CD4-positive, alpha-beta T cell treated with Interleukin-1 beta for 1 hour (primary cell): ENCODE measurements around the gene SERINC3.
A peak's percentile ranks its signal among the peaks of the same experiment; 100 is the strongest.
"Not testable (repeated sequence)": the region's sequence is repeated elsewhere in the genome, so short reads cannot be mapped to it uniquely, and the experiment has no call there.

Experiments used
- DNase-seq, 2 donors: peaks; one replicate each; pipeline ENCODE4 v3.0.0-alpha.2; 2020 to 2022

SERINC3 gene

GRCh38 chr20:44489931-44490330 is 31.9 kb downstream of the SERINC3 start:
- no peak for DNase-seq

- no peak for DNase-seq
Observed at GRCh38 chr20:44489223-44489622, 32.6 kb downstream of the SERINC3 start.

- no peak for DNase-seq
Observed at GRCh38 chr20:44488551-44488950, 33.3 kb downstream of the SERINC3 start.

GRCh38 chr20:44485830-44486198 is 36.1 kb downstream of the SERINC3 start:
- no peak for DNase-seq

GRCh38 chr20:44485078-44485829 is 36.6 kb downstream of the SERINC3 start:
- no peak for DNase-seq

GRCh38 chr20:44483112-44483511 is 38.8 kb downstream of the SERINC3 start:
- DNase-seq = no peak

GRCh38 chr20:44481719-44482416 is 40.0 kb downstream of the SERINC3 start:
- DNase-seq = no peak

- no peak for DNase-seq
Observed at GRCh38 chr20:44480097-44480496, 41.8 kb downstream of the SERINC3 start.

GRCh38 chr20:44479643-44480042 is 42.2 kb downstream of the SERINC3 start:
- DNase-seq = no peak

- DNase-seq = no peak
Observed at GRCh38 chr20:44478206-44478605, 43.7 kb downstream of the SERINC3 start.

- DNase-seq = no peak
Observed at GRCh38 chr20:44477151-44477550, 44.7 kb downstream of the SERINC3 start.

- peak; percentile 89 to 91 for DNase-seq
Observed at GRCh38 chr20:44475694-44476560, 45.9 kb downstream of the SERINC3 start, which contains the start of gene TTPAL. Gene TTPAL (plus strand): TSS chr20:44475874. CDS start chr20:44480000, 4,126 bp downstream.

GRCh38 chr20:44475372-44475693 is 46.5 kb downstream of the SERINC3 start:
- no peak for DNase-seq

- DNase-seq = not testable (repeated sequence)
Observed at GRCh38 chr20:44472283-44472682, 49.6 kb downstream of the SERINC3 start.

GRCh38 chr20:44471481-44471882 is 50.4 kb downstream of the SERINC3 start:
- no peak for DNase-seq

- no peak for DNase-seq
Observed at GRCh38 chr20:44470327-44470726, 51.5 kb downstream of the SERINC3 start.

GRCh38 chr20:44468044-44468782 is 53.7 kb downstream of the SERINC3 start:
- no peak for DNase-seq

GRCh38 chr20:44467289-44467883 is 54.5 kb downstream of the SERINC3 start:
- no peak for DNase-seq

GRCh38 chr20:44465001-44465560 is 56.8 kb downstream of the SERINC3 start:
- no peak for DNase-seq

- DNase-seq = no peak
Observed at GRCh38 chr20:44464514-44464913, 57.4 kb downstream of the SERINC3 start.

GRCh38 chr20:44463466-44463865 is 58.4 kb downstream of the SERINC3 start:
- DNase-seq = no peak

GRCh38 chr20:44461803-44462174 is 60.1 kb downstream of the SERINC3 start:
- DNase-seq = no peak
